Measurements from ENCODE around the gene SHANK2. TPM values are rescaled to one million over a fixed set of nuclear protein-coding genes. Genes with fewer than 3 reads are reported as not detected.

The SHANK2 gene
- total RNA-seq (2012; rRNA removed) (0.83 and 1.6 TPM in 2 replicates), polyA plus RNA-seq (2012; rRNA removed) (2.2 and 2.8 TPM in 2 replicates), Bru-seq, nascent RNA (percentile 75 among the genes with signal in this experiment), BruChase-seq, experiment 1, labeled RNA remaining after a 6-hour chase (percentile 69 among the genes with signal in this experiment), BruChase-seq, experiment 2, labeled RNA remaining after a 2-hour chase (percentile 77 among the genes with signal in this experiment)
- polyA plus RNA-seq (2012; cell fraction: cytosol; rRNA removed), result 0.53 and 1.1 TPM in 2 replicates
- polyA plus RNA-seq (2012; cell fraction: nucleus; rRNA removed; ENCODE audit: low replicate concordance), result 7.0 and 7.7 TPM in 2 replicates
- long read RNA-seq, full-length matches to known transcripts, result 7 of 19 reads
- long read RNA-seq, partial matches to known transcripts, result 3 of 19 reads
- long read RNA-seq, other reads (novel, unspliced or antisense), result 9 of 19 reads

GRCh38 chr11:71252269-71252769 is at the start of gene SHANK2:
SHANK2 (minus strand) TSS chr11:71252577; CDS start chr11:71147326, 105,251 bp downstream.
- Histone ChIP-seq H3K14ac (replicated peaks; ENCODE audit: low read depth, low read length) (peak within 1 kb of the TSS; percentile 28; the same call in 1 of the 2 replicates), H2AK5ac (ENCODE audit: low read depth, low read length) (no peak within 1 kb of the TSS), H3K27me3 (ENCODE audit: control insufficient read depth, insufficient read depth, low read length) (peaks cover 4% of the 10 kb centered on the region; the same call in 1 of the 2 replicates), H2AK9ac (replicated peaks; ENCODE audit: low read depth, low read length, poor library complexity) (peak within 1 kb of the TSS; percentile 75), H3K23ac (ENCODE audit: low read depth, low read length) (0 out of 2 replicates have a peak within 1 kb of the TSS, but pooled peaks have one; percentile 59), H3K9ac (ENCODE audit: low read depth, low read length) (peak within 1 kb of the TSS; percentile 80), H3K9me1 (ENCODE audit: insufficient read depth, low read length) (no peaks in the 10 kb centered on the region), H2BK120ac (ENCODE audit: low read depth, low read length) (peak within 1 kb of the TSS; percentile 86), H4K20me1 (ENCODE audit: insufficient read depth, low read length) (no peaks in the 10 kb centered on the region), H3K4ac (ENCODE audit: low read depth, low read length) (peak within 1 kb of the TSS; percentile 47; the same call in 1 of the 2 replicates), H4K91ac (ENCODE audit: insufficient read depth, low read depth, low read length) (peak within 1 kb of the TSS; percentile 53), H2BK5ac (ENCODE audit: low read depth, low read length, poor library complexity, severe bottlenecking) (peak within 1 kb of the TSS; percentile 48), H2BK20ac (ENCODE audit: low read depth, low read length) (peak within 1 kb of the TSS; percentile 40), H3K36me3 (ENCODE audit: control insufficient read depth, insufficient read depth, low read length) (no peaks in the 10 kb centered on the region), H2AFZ (replicated peaks; ENCODE audit: low read length, poor library complexity) (peak within 1 kb of the TSS; percentile 82), H3K4me3 (ENCODE audit: insufficient read depth, low read depth, low read length) (peak within 1 kb of the TSS; percentile 62), H4K5ac (ENCODE audit: low read depth, low read length) (peak within 1 kb of the TSS; percentile 27), H3K79me1 (ENCODE audit: low read depth in 1 of 2, low read length in 2 of 2) (peaks cover 0 to 6% of the 10 kb centered on the region in 2 experiments; a peak in 2 of 4 replicates), H4K8ac (ENCODE audit: low read depth in 2 of 2, low read length in 2 of 2) (peak within 1 kb of the TSS; percentile 65 to 78), H3K4me1 (ENCODE audit: control insufficient read depth, insufficient read depth, low read length) (peaks cover 7% of the 10 kb centered on the region), H3K4me2 (ENCODE audit: low read depth, low read length) (peak within 1 kb of the TSS; percentile 72), H2BK15ac (ENCODE audit: low read depth, low read length) (no peak within 1 kb of the TSS), H3K27ac (ENCODE audit: insufficient read depth, low read length) (peak within 1 kb of the TSS; percentile 72), H3K9me3 (ENCODE audit: control insufficient read depth, insufficient read depth, low read length) (no peaks in the 10 kb centered on the region), H3K56ac (ENCODE audit: extremely low read depth, insufficient read depth, low read length) (peak within 1 kb of the TSS; percentile 22), H3K18ac (ENCODE audit: low read depth, low read length) (peak within 1 kb of the TSS; percentile 12)
- 0% methylated on average over 36 of the region's 70 CpGs; no CpG with 5 or more reads in 1 of the 2 experiments for WGBS, 2 experiments (ENCODE audit: extremely low coverage in 2 of 2, insufficient read length in 1 of 2)
- DNase-seq (no peak), ATAC-seq (ENCODE audit: low read depth) (peak; percentile 15)
- ChIA-PET POLR2A (ENCODE audit: unreplicated experiment) (no interaction called here), CTCF (interaction anchor here (1.1 to 1.3 kb wide), 3 partner anchors 10 to 165 kb away, joined by 3 to 6 read pairs (median 3); no protein-coding TSS in a partner anchor)
- no TSS peak for BruUV-seq (replicated peaks)
- intact Hi-C loops (cut with micrococcal nuclease) (loop anchor here (2.0 to 10.0 kb wide), 3 partner anchors 85 to 138 kb away; no protein-coding TSS in a partner anchor), in situ Hi-C loops (cut with MboI; ENCODE audit: low sequenced_read_pairs) (no loop called here), dilution Hi-C loops (cut with HindIII; ENCODE audit: low sequenced_read_pairs, unreplicated experiment) (no loop called here)
- no peak for TF ChIP-seq RFX5 (IDR thresholded peaks at IDR 0.05; ENCODE audit: low read depth, low read length)
